ENCODE data around the gene PIERCE2.
"Not testable (repeated sequence)": the region's sequence is repeated elsewhere in the genome, so short reads cannot be mapped to it uniquely, and the experiment has no call there.

PIERCE2 gene, protein sequence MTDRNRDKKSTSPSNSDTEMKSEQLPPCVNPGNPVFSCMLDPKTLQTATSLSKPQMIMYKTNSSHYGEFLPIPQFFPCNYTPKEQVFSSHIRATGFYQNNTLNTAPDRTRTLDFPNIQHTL

DNA sequence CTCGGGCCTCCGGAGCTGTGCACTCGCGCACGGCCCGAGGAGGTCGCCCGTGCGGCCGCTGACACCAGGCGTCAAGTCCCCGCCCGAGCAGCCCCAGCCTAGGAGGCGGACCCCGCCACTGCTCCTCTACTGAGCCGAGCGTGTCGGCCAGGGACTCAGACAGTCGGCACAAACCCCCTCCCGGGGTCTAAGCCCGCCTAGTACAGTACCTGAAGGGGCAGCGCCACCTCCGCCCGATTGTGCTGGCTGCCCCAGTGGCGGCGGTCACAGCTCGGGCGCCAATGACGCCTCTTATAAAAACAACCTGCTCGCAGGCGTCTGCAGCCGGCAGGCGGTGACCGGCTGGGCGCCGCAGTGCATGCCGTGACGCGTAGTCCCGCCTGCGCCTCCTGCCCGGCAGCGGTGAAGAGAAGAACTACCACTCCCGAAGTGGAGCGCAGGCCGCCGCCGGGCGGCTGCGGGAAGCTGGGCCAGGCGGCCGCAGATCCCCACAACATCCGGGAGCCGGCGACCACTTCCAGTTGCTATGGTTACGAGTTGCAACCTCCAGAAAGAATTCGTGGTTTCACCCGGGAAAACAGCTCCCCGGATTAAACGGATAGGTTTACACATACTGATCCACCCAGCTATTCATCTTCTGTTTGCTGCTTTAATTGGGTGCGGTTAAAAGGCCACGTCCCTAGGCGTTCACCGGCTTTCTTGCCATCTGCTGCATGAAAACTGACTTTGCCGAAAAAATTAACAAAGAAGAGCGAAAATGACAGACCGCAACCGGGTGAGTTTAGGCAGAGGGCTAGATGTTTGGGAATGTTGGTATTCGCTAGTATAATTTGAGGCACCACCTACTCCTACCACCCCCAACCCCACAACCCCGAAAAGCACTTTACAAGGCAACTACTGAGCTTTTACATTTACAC is at the start of gene PIERCE2, which contains the start of gene CCPG1:
Gene PIERCE2, plus strand, starts transcription at position 484 of the 917 bp plus-strand sequence. Its CDS starts 274 bp downstream, at position 758.
Gene CCPG1, minus strand, starts transcription at position 348 of the 917 bp plus-strand sequence. CDS start 18,935 bp downstream, outside the sequence.
- DNase-seq, result peak; percentile 77 to 80

DNA sequence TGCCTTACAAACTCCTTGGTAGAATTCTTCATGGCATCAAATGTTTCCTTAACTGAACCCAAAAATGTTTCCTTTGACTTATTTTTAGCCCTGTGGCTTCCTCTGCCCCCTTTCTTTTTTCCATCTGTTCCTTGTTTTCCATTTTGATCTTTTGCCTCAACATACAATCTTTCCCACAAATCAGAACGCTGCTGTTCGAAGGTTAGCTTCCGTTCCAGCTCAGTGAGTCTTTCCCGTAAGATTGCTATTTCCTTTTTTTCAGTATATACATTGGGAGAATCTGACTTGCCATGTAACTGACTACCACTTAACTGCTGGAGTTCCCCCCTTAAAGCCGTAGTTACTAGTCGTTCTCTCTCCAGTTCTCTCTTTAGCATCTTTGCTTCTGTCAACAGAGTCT is 48.0 kb upstream of the PIERCE2 start:
- DNase-seq, result no peak

DNA sequence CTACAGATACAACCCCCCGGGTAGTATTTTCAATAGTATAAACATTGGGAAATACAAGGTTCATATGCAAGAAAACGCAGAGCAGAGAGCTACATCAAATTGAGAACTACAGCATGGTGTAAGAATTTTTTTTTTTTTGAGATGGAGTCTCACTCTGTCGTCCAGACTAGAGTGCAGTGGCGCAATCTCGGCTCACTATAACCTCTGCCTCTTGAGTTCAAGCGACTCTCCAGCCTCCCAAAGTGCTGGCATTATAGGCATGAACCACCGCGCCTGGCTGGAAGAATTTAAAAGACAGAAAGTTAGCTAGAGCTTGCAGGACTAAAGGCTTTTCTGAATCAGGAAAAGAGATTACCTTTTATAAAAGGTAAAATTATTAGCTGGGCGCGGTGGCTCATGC is 47.2 kb upstream of the PIERCE2 start:
- no peak for DNase-seq

DNA sequence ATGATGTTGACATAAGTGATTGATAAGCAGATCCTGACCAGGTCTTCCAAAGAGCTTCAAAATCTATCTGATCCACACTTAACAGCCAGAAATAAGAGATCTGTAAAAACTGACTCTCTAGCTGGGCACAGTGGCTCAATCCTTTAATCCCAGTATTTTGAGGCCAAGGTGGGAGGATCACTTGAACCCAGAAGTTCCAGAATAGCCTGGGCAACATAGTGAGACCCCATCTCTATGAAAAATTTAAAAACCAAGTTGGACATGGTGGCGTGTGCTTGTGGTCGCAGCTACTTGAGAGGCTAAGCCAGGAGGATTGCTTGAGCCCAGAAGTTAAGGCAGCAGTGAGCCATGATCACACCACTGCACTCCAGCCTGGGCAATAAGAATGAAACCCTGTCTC is 45.7 kb upstream of the PIERCE2 start:
- DNase-seq, result no peak

DNA sequence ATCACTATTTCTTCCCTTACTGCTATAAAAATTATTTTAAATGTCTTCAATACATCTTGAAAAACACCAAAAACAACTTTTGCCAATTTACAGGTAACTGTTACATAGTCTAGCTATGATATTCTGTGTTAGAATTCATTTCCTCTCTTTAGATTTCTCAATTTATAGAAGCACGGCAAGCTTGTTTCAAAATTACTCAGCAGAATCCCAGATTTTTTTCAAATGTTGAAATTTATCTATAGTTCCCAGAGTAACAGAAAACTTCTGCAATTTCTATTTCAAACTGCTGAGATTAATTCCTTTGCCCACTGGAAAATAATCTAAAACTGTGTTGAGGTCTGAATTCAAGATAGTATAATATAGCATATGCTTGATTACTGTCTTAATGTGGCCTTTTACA is 41.3 kb upstream of the PIERCE2 start:
- no peak for DNase-seq

DNA sequence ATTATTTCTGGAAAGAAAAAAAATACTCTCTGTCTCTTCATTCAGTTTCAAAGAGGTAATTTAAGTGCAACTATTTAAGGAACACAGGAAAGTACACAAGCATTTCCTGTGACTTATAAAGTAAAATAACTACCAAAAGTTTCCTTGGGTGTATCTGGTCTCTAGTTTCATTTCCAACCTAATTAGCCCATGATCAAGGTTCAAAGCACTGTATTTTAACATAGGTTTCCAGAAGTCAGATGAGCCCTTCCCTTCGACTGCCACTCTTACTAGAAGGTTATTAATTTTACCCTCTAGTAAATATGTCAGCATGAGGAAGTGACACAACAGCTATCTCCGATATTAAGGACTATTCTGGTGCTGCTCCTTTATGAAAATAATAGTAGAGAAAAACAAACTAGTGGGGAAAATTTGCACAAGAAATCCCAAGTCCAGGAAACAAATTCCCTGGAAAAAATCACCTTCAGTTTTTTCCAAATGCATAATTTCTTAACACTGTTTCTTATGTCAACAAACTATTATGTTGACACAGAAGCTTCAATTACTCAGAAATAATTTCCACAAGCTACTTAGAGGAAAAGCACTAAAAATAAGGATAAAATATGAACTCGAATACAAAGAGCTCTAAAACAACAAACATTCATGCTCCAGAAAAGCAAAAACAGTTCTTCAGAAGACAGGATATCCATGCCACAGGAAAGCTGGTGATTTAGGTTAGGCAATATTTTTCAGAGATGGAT is 35.4 kb upstream of the PIERCE2 start:
- DNase-seq, result no peak

DNA sequence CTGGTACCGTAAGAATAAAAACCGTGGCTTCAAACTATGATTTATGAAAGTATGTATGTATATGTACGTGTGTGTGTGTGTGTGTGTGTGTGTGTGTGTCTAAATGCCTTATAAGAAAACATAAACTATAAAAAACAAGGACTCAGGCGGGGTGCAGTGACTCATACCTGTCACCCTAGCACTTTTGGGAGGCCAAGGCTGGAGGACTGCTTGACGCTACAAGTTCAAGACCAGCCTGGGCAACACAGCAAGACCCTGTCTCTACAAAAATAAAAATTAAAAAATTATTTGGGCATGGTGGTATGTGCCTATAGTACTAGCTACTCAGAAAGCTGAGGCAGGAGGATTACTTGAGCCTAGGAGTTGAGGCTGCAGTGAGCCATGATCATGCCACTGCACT is 29.2 kb upstream of the PIERCE2 start:
- no peak for DNase-seq

DNA sequence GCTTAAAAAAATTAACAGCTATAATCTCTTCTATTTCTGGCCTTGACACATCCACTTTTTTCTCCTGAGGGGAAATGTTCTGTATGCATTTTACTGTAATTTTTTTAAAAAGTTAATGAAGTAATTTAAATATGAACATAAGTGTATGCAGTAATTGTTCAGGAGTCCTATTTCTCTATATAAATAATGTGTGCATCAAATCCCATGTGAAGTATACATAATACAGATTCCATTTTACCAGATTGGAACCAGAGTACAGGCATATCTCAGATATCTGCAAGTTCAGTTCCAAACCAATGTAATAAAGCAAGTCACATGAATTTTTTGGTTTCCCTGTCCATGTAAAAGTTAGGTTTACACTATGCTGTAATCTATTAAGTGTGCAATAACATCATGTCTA is 26.7 kb upstream of the PIERCE2 start:
- no peak for DNase-seq

DNA sequence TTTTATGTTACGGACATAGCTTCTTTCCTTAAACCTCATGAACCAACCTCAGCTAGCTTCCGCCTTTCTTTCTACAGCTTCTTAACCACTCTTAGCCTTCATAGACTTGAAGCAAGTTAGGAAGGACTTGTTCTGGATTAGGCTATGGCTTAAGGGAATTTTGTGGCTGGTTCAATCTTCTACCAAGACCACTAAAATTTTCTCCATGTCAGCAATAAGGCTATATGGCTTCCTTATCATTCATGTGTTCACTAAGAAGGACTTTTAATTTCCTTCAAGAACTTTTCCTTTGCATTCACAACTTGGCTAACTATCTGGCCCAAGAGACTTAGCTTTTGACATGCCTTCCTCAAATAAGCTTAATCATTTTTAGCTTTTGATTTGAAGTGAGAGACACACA is 24.6 kb upstream of the PIERCE2 start:
- no peak for DNase-seq

DNA sequence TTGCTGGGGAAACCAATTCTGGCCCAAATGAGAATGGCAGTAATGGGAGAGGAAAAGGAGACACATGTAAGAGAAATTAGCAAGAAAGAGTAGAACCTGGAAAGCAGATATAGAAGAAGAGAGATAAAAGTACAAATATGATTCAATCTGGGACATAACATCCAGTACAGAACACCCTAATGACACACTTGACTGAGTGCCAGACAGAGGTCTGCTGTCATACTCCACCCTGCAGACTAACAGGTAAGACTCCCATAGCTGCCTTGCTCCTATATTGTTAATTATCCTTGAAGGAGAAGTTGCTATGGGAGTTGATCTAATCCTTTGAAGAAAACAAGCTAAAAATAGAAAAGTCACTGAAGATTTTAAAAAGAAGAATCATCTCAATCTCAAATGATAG is 21.3 kb upstream of the PIERCE2 start:
- DNase-seq, result no peak

DNA sequence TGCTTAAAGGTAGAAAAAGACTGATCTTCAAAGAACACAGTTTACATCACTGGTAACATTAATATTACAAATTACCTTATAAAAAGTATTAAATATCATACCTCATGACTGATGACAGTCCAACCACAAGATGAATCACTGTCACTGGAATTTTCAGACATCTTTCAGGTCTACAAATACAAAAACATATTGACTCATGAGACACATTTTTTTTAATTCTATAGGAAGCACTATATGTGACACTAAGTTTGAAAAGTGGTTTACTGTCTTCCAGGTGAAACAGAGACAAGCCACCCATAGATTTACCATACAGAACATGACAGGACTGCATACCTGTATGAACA is 19.1 kb upstream of the PIERCE2 start:
- DNase-seq, result no peak

DNA sequence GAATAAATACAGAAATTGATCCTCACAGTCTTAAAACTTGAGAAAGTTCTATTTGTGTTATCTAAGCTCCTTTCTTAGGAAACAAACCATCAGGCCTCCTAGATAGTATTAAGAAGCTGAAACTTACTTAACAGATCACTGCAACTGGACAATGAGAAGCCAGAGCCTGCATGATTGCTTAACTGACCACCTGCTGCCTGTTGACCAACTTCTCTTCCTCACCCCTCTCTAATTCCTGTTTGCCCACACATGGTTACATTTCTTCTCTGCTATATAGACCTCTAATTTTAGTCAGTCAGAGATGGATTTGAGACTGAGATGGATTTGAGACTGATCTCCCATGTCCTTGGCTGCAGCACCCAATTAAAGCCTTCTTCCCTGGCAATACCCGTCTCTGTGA is 13.6 kb upstream of the PIERCE2 start:
- no peak for DNase-seq

DNA sequence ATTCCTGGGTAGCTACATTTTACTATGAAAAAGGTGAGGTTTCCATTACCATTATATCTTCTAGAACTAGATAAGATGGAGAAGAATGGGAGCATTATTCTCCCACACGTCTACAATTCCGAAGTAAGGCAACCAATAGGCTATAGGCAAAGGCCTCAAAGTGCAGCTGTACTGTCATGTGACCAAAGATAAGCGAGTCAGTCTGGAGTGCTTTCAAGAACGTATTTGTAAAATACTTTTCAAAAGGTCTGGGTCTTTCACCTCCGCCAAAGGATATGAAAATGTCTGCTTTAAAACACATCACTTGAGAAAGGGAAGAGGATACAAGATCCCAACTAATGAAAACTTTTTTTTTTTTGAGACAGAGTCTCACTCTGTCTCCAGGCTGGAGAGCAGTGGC is 10.1 kb upstream of the PIERCE2 start:
- DNase-seq, result no peak

DNA sequence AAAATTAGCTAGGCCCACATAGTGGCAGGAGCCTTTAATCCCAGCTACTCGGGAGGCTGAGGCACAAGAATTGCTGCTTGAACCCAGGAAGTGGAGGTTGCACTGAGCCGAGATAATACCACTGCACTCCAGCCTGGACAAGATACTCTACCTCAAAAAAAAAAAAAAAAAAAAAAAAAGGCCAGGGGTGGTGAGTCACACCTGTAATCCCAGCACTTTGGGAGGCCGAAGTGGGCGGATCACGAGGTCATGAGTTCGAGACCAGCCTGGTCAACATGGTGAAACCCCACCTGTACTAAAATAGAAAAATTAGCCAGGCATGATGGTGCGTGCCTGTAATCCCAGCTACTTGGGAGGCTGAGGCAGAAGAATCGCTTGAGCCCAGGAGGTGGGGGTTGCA is 8.2 kb upstream of the PIERCE2 start:
- not testable (repeated sequence) for DNase-seq

DNA sequence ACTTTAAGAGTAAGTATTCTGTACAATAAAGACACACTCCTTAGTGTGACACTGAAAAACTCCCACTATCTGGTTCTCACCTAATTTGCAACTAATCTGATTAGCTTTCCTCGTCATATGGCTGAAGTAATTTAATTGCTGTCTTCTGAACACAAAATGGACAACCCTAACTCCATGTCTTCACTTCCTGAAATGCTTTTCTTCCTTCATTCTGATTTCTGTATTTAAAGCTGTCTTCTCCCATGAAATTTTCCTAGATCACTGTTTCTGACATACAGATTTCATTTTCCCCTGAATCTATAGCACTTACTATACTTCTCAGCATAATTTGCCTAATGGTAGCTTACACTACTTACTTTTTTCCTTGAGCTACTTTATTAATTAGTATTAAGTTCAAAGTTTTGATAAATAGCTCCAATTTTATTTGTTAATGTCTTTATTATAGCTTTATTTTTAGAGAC is 6.5 kb upstream of the PIERCE2 start:
- no peak for DNase-seq

DNA sequence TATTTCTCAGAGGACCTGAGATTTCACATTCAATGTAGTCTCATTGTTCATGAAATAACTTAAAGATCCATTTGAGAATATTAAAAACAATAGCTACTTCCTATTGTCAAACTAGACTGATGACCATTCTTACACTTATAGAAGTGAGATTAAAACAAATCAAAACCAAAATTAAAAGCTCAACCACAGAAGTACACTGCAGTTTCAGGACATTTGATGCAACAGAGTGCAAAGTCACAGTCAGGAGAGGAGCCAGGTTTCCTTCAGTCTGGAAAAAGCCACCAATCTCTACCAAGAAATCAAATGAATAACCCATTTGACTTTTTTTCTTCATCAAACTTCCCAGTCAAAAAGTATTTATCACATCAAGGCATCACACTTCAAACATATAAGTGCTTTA is 5.6 kb upstream of the PIERCE2 start:
- no peak for DNase-seq

DNA sequence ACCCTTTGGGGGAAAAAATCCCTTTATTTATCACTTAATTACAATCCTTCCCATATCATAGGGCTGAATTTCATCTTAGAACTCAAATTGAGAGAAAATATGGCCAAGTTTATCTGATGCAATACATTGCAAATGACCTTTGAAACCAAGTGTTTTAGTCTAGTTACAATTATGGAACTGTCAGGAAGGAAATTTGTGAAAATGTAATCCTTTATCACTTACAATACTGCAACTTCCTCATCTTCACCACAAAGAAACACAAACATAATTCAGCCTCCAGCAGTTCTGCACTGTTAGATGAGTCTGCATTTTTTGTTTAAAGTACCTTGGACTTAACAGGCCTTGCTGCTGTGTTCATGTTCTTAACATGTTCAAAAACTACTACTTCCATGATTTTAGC is 4.8 kb upstream of the PIERCE2 start:
- no peak for DNase-seq

DNA sequence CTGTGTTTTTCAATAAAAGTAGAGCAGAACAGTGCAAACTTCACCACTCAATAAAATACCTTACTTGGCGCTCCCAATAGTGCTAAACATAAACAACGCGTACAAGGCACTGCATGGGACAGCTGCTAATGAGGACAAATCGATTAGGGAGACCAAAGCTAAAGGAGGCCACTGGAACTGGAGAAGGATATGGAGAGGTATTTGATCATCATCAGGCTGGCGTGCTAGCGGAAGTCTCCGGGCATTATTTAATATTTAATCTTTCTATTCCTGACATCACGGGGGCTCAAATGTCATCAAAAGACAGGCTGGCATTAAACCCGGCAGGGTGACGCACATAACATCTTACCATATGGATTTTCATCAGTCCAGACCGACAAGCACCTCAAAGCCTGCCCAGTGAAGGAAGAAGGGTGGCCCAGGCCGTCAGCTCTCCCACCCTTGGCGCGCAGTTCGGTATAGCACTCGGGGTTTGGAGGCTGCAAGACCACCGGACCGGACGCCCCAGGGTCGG is 740 bp upstream of the PIERCE2 start:
- no peak for DNase-seq

DNA sequence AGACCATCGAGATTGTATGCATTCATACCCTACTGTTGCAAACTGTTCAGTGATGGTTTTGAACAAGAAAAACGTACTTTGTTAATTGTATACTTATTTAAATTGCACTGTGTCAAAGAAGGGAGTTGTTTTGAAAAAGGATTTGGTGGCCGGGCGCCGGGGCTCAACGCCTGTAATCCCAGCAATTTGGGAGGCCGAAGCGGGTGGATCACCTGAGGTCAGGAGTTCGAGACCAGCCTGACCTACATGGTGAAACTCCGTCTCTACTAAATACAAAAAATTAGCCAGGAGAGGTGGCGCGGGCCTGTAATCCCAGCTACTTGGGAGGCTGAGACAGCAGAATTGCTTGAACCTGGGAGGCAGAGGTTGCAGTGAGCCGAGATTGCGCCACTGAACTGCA is 681 bp downstream of the PIERCE2 start:
- not testable (repeated sequence) for DNase-seq

DNA sequence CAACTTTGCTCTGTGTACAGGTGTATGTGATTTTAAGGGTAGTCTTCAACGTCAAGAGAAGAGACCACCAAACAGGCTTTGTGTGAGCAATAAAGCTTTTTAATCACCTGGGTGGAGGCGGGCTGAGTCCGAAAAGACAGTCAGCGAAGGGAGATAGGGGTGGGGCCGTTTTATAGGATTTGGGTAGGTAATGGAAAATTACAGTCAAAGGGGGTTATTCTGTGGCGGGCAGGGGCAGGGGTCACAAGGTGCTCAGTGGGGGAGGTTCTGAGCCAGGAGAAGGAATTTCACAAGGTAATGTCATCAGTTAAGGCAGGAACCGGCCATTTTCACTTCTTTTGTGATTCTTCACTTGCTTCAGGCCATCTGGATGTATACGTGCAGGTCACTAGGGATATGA is 9.4 kb downstream of the PIERCE2 start:
- not testable (repeated sequence) for DNase-seq

DNA sequence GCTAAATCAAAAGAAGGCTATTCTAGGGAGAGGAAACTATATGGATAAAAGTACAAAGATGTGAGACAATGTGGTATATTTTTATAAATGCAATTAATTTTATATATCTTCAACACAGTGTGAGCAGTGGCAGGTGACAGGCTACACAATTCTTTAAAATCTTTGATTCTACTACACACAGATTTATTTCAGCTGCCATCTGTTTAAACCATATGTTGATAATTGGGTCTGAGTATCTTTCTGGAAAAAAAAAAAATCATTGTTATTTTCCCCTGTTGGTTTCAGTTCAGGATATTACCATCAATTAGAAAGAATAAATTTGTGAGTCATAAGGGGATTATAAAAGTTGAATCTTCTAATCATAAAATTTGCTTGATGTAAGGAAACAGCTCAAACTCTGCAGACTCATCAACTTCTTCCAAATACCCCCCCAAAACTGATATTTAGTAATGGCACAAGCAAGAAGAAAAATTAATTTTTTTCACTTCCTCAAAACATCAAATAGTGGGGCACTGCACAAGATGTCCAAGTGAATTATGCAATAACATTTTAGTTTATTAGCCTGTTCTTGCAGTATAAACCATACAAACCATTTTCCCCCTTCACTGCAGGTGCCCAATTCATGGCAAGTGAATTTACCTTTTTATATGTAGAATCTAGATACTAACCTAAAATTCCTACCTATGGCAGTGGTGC is 12.0 kb downstream of the PIERCE2 start:
- no peak for DNase-seq

DNA sequence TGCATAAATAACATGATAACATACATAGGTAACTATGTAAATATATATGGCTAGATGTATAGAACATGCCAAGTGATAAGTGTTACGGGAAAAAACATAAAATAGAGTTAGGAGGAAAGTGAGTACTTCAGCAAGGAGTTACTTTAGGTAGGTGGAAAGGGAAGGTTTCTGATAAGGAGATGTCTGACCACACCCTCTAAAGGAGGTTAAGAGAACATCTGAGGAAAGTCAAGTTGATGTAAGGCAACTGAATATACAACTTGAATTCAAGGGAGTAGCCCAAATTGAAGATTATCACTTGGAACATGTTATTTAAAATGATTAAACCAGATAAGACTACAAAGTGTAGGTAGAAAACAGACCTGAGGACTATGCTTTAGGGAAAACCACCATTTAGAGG is 13.8 kb downstream of the PIERCE2 start:
- no peak for DNase-seq
